Keratinocyte (primary cell): Measurements from ENCODE around the gene MTA1. TPM values are rescaled to one million over a fixed set of nuclear protein-coding genes. Genes with fewer than 3 reads are reported as not detected.

Source experiments
- DNase-seq: peaks from one replicate; pipeline ENCODE4 v3.0.0-alpha.2; 2011; ENCODE audit warnings: low read depth, missing footprints, low spot score
- FAIRE-seq: peaks from 2 replicates; lab custom pipeline; 2011; peaks lifted over from hg19 to GRCh38; lab: Jason Lieb, UNC
- H2AFZ ChIP-seq: 2 replicates; pipeline ENCODE4 v1.6.0; 2012; ENCODE audit warnings: low read length, control low read depth, inconsistent platforms; ENCODE audit not compliant: control insufficient read depth
- H3K27ac ChIP-seq: 2 replicates; pipeline ENCODE4 v1.5.1; 2011; ENCODE audit warnings: low read length; ENCODE audit not compliant: control insufficient read depth, insufficient read depth
- H3K27me3 ChIP-seq: 3 replicates; pipeline ENCODE4 v1.6.0; 2011; ENCODE audit warnings: low read length; ENCODE audit not compliant: control insufficient read depth, insufficient read depth; ENCODE audit errors: extremely low read depth
- H3K36me3 ChIP-seq, 2 experiments: 2 replicates in 1 of 2; 3 replicates in 1 of 2; pipeline ENCODE4 v1.5.1; 2011; ENCODE audit warnings: low read length in 2 of 2, mild to moderate bottlenecking in 1 of 2; ENCODE audit not compliant: control insufficient read depth in 2 of 2, insufficient read depth in 2 of 2; ENCODE audit errors: extremely low read depth in 1 of 2
- H3K4me1 ChIP-seq: 3 replicates; pipeline ENCODE4 v1.5.1; 2011; ENCODE audit warnings: low read length; ENCODE audit not compliant: control insufficient read depth, insufficient read depth; ENCODE audit errors: extremely low read depth
- H3K4me2 ChIP-seq: 3 replicates; pipeline ENCODE4 v1.6.0; 2011; ENCODE audit warnings: low read depth, low read length; ENCODE audit not compliant: control insufficient read depth, insufficient read depth; ENCODE audit errors: extremely low read depth
- H3K4me3 ChIP-seq, 3 experiments: fragments of 200-600 bp in 1 of 3; sonication (generic) in 1 of 3; 2 replicates in 2 of 3; 3 replicates in 1 of 3; pipeline ENCODE4 v1.5.1; 2011 to 2016; ENCODE audit warnings: low read length in 3 of 3, mild to moderate bottlenecking in 3 of 3, control low read depth in 2 of 3, inconsistent platforms in 1 of 3, low read depth in 1 of 3, mixed read lengths in 1 of 3, mixed run types in 1 of 3, moderate library complexity in 1 of 3; ENCODE audit not compliant: control insufficient read depth in 2 of 3, insufficient read depth in 2 of 3; ENCODE audit errors: extremely low read depth in 1 of 3
- H3K79me2 ChIP-seq: 2 replicates; pipeline ENCODE4 v1.6.0; 2012; ENCODE audit warnings: low read length; ENCODE audit not compliant: control insufficient read depth, insufficient read depth
- H3K9ac ChIP-seq: 3 replicates; pipeline ENCODE4 v1.6.0; 2011; ENCODE audit warnings: low read length; ENCODE audit not compliant: control insufficient read depth, insufficient read depth; ENCODE audit errors: extremely low read depth
- H3K9me1 ChIP-seq: 3 replicates; pipeline ENCODE4 v1.6.0; 2011; ENCODE audit warnings: low read length; ENCODE audit not compliant: control insufficient read depth, insufficient read depth; ENCODE audit errors: extremely low read depth
- H3K9me3 ChIP-seq: 2 replicates; pipeline ENCODE4 v1.5.1; 2012; ENCODE audit warnings: low read depth, low read length; ENCODE audit not compliant: control insufficient read depth
- H4K20me1 ChIP-seq: 3 replicates; pipeline ENCODE4 v1.6.0; 2011; ENCODE audit warnings: low read length; ENCODE audit not compliant: control insufficient read depth, insufficient read depth; ENCODE audit errors: extremely low read depth
- EZH2 ChIP-seq: IDR thresholded peaks from one replicate; pipeline ENCODE4 v1.6.1; 2012; ENCODE audit warnings: inconsistent platforms, mild to moderate bottlenecking, low read length, moderate library complexity
- dilution Hi-C: fragments of 300-500 bp; cut with MboI; formaldehyde crosslinking; loops from one replicate; pipeline ENCODE4 v1.7.0; 2020; ENCODE audit warnings: low sequenced_read_pairs; ENCODE audit not compliant: extremely low pct_ligation_motif_present
- polyA plus RNA-seq, 5 experiments: library from polyadenylated mRNA; depleted of rRNA in 3 of 5; stranded (reverse) in 3 of 5; stranded (forward) in 1 of 5; unstranded in 1 of 5; fragments of >200 nt; gene quantifications; 1 replicate in 1 of 5; 2 replicates in 3 of 5; 3 replicates in 1 of 5; pipeline versions ENCODE4 v1.2.1 to v1.2.3, GENCODE V29; 2011 to 2012; ENCODE audit warnings: missing spikeins in 2 of 5, low read depth in 1 of 5, low replicate concordance in 1 of 5
- TF ChIP-seq, protein P1 (sequence below), 3 experiments: IDR thresholded peaks in 1 of 3; conservative IDR thresholded peaks in 1 of 3; optimal IDR thresholded peaks in 1 of 3; 2 replicates in 2 of 3; 3 replicates in 1 of 3; pipeline versions ENCODE3 to v1.5.1; 2011; ENCODE audit warnings: low read length in 3 of 3, mild to moderate bottlenecking in 3 of 3, moderate library complexity in 2 of 3, control low read depth in 1 of 3, inconsistent platforms in 1 of 3; ENCODE audit not compliant: insufficient read depth in 2 of 3; ENCODE audit errors: extremely low read depth in 1 of 3

The MTA1 gene
- polyA plus RNA-seq, 1 donor (not counting 4 experiments of a cell fraction or from before 2014, with no cell fraction given) = 33.6 TPM

DNA sequence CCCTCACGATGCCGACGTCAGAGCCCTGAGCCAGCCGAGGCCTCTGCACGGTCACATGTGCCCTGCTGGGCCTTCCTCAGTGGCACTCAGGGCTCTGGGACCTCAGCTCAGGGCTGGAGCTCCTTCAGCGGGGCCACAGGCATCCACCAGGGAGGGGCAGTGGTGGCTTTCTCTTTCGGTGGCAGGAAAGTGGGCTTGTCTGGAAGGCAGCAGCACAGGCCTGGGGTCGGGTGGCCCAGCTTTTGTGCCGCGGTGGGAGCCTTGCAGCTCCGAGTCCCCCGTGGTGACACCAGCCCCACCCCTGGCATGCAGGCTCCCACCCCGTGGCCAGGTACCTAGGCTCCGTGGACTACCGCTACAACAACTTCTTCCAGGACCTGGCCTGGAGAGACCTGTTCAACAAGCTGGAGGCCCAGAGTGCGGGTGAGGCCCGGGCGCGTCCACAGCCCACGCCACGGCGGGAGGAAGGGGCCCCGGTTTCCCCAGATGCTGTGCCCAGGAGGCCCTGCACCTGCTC is 35.5 kb upstream of the MTA1 start:
- no peaks in the 10 kb centered on the region for H3K9me1 ChIP-seq
- H4K20me1 ChIP-seq = no peaks in the 10 kb centered on the region
- H3K27me3 ChIP-seq = no peaks in the 10 kb centered on the region
- TF ChIP-seq EZH2 = no peak
- TF ChIP-seq, protein P1, sequence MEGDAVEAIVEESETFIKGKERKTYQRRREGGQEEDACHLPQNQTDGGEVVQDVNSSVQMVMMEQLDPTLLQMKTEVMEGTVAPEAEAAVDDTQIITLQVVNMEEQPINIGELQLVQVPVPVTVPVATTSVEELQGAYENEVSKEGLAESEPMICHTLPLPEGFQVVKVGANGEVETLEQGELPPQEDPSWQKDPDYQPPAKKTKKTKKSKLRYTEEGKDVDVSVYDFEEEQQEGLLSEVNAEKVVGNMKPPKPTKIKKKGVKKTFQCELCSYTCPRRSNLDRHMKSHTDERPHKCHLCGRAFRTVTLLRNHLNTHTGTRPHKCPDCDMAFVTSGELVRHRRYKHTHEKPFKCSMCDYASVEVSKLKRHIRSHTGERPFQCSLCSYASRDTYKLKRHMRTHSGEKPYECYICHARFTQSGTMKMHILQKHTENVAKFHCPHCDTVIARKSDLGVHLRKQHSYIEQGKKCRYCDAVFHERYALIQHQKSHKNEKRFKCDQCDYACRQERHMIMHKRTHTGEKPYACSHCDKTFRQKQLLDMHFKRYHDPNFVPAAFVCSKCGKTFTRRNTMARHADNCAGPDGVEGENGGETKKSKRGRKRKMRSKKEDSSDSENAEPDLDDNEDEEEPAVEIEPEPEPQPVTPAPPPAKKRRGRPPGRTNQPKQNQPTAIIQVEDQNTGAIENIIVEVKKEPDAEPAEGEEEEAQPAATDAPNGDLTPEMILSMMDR (optimal IDR thresholded peaks at IDR 0.05 in 1 of 3, IDR thresholded peaks at IDR 0.05 in 1 of 3, conservative IDR thresholded peaks at IDR 0.05 in 1 of 3; ENCODE audit: extremely low read depth in 1 of 3, insufficient read depth in 2 of 3, low read length in 3 of 3) = no peak
- H3K4me3 ChIP-seq = no peak overlapping the region
- dilution Hi-C loops = no loop called here
- DNase-seq (no peak), FAIRE-seq (no peak)
- no peak overlapping the region for H3K27ac ChIP-seq
- no peak overlapping the region for H3K9ac ChIP-seq
- H3K9me3 ChIP-seq = no peaks in the 10 kb centered on the region
- H3K36me3 ChIP-seq = peaks cover 0 to 13% of the 10 kb centered on the region in 2 experiments
- H2AFZ ChIP-seq = no peak overlapping the region
- no peaks in the 10 kb centered on the region for H3K79me2 ChIP-seq
- H3K4me1 ChIP-seq = no peaks in the 10 kb centered on the region
- no peak overlapping the region for H3K4me2 ChIP-seq

DNA sequence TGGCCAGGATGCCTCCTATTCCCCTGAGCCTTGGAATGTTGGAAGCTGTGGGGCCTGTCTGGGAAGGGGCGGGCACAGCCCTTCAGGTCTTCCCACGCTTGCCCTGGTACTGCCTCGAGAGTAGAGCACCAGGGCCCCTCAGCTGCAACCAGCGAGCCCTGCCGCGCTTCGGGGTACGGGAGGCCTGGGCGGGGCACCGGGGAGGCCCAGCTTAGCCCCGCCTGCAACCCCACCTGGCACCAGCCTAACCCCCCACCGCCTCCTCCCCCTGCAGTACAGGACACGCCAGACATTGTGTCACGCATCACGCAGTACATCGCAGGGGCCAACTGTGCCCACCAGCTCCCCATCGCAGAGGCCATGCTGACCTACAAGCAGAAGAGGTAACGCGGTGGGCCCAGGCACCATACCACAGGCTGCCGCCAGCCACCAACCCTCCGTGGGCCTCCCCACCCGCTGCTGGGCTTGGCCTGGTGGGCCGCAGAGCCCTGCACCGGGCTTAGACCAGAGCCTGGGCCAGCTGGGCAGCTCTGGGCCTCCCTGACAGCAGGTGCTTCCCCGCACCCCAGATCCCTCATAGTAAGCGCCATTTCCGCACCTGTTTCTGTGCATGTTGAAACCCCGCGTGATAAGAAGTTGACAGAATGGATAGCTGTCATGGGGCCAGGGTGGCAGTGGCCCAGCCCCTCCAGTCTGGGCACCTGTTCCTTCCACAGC is 34.9 kb upstream of the MTA1 start:
- Histone ChIP-seq H2AFZ (no peak overlapping the region), H3K4me2 (no peak overlapping the region), H3K27me3 (no peaks in the 10 kb centered on the region), H3K27ac (no peak overlapping the region), H3K9ac (no peak overlapping the region), H3K9me1 (no peaks in the 10 kb centered on the region), H3K36me3 (peaks cover 0 to 13% of the 10 kb centered on the region in 2 experiments), H3K79me2 (no peaks in the 10 kb centered on the region), H3K9me3 (no peaks in the 10 kb centered on the region), H3K4me3 (no peak overlapping the region), H3K4me1 (no peaks in the 10 kb centered on the region), H4K20me1 (no peaks in the 10 kb centered on the region)
- TF ChIP-seq, protein P1 (optimal IDR thresholded peaks at IDR 0.05 in 1 of 3, IDR thresholded peaks at IDR 0.05 in 1 of 3, conservative IDR thresholded peaks at IDR 0.05 in 1 of 3; ENCODE audit: extremely low read depth in 1 of 3, insufficient read depth in 2 of 3, low read length in 3 of 3) = no peak
- TF ChIP-seq EZH2 = no peak
- DNase-seq (no peak), FAIRE-seq (no peak)
- dilution Hi-C loops = no loop called here
